CD4-positive, alpha-beta T cell treated with Interleukin-10 for 1 hour (primary cell): Measurements from ENCODE around the gene MND1.

Experiments
- DNase-seq: peaks from one replicate; pipeline ENCODE4 v3.0.0-alpha.2; 2020

MND1 gene, protein sequence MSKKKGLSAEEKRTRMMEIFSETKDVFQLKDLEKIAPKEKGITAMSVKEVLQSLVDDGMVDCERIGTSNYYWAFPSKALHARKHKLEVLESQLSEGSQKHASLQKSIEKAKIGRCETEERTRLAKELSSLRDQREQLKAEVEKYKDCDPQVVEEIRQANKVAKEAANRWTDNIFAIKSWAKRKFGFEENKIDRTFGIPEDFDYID

DNA sequence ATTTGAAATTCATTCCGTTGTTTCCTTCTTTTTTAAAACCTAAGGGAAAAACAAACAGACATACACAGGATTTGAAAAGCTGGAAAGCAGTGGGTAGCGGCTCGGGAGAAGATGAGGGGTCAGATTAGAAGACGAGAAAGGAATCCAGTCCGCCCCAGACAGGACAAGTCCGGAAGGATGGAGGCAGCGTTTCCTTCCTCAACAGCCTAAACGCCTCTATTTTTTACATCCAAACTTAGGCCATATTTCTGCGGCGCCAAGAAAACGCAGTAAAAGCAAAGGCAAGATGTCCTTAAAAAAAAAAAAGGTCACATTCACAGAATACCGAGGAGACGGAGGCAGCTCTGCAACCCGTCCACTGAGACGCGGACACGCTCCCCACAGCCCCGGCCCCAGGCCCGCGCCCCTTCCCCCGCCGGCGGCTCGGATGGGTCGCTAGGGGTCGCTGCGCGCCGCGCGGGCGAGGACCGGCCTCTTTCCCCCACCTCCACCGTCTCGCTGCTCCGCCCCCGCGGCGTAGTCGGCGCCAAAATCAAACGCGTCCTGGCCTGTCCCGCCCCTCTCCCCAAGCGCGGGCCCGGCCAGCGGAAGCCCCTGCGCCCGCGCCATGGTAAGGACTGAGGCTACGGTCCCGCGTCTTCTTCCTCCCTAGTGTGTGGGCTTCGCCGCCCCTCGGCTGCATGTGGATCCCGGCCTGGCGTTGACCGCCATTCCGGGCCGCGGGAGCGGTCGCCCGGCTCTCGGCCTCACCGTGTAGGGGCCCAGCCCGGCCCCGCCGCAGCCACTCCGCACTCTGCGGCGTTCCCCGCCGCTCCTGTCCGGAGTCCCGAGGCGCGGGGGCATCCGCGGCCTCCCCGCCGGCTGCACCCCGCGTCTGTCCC lies at the start of gene MND1:
Gene MND1 (plus strand): TSS at position 558 of the 881 bp plus-strand sequence. CDS start 50 bp downstream, at position 608.
- DNase-seq, result peak; percentile 90

DNA sequence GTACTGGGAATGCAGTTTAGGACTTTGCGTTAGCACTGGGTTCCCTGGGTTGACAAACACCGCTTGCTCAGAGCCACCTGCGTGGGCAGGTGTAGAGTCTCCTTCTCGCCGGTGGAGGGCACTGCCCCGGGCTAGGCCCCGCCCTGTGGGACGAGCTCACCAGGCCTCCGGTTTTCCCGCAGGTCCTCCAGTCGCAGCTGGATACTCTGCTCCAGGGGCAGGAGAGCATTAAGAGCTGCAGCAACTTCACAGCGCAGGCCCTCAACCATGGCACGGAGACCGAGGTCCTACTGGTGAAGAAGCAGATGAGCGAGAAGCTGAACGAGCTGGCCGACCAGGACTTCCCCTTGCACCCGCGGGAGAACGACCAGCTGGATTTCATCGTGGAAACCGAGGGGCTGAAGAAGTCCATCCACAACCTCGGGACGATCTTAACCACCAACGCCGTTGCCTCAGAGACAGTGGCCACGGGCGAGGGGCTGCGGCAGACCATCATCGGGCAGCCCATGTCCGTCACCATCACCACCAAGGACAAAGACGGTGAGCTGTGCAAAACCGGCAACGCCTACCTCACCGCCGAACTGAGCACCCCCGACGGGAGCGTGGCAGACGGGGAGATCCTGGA lies 49.2 kb upstream of the MND1 start:
- no peak for DNase-seq

DNA sequence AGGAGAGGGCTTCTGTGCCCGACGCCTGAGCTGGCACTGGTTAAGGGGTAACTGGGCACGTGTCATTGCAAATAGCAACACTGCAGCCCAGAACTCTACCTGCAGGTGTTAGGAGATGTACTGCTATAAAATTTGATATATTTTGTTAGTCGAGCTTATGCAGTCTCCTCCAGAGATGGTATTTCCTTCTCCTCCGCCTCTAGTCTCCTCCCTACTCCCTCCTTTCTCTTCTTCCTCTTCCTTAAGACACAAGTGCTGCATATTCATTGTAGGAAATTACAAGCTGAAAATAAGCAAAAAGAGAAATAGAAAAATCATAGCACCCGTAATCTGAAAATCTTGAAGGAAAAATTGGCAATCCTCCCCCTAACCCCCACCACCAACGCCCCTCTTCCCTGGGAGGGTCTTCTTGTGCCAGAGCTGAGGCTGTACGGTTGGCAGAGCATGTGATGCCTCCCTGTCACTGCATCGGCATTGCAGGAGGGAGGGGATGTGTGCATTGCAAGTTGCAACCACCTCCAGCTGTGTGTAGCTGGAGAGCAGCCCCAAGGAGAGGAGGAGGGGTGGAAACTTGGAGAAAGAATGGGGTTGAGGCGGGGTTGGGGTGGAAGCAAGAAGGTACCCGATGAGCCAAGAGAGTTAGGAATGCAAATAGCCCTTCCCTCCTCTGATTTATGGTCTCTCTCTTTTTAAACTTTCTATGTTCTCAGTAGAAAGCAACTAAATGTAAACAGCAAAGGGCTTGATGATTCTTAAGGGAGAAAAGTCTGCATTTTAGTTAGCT lies 48.3 kb upstream of the MND1 start:
- DNase-seq, result no peak

DNA sequence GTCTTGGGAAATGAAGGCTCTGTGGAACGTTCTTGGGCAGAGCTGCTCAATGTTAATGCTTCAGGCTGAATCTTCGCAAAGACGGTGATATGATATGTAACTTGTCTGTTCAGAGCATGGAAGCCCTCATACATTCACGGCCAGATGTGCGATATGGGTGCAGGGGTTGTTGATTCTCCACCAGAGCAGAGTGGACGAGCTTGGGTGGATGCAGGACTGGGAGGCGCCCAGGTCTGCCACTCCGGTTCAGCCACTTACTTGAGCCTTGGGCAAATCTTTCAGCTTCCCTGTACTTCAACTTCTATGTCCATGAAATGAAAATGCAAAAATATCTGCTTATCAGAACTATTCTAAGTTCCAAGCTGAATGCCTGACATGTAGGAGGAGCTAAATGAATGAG lies 47.4 kb upstream of the MND1 start:
- no peak for DNase-seq

DNA sequence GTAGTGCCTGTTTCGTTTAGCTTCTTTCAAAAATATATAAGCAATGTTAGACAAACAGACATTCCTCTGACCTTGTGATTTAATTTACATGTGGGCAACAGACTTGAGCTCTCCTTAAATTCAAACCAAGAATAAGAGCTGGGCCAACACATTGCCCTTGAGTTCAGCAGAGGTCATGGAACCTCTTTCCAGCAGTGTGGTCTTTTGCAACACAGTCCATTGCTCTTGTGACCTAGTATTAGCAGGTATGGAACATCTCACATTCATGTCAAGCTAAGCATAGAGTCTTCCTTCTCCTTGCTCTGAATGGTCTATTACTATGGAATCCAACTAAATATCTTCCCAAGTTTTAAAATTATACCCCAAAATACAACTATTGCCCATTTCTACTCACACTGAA lies 33.7 kb upstream of the MND1 start:
- DNase-seq, result no peak

DNA sequence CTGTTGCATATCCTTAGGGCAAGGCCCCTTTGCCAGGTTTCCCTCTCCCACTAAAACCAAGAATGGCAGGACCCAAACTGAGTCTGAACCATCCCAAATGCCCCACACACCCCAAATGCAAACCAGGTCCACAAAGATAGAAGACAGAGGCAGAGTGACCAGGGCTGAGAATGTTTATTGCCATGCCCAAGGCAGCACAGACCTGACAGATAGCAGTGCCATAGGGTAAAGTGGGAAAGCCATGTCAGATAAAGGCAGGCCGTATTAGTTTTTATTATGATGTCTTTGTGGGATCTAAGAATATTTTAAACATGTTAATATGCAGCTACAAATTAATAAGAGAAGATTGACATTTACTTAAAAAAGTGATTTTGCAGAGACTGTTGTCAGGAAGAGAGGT lies 29.6 kb upstream of the MND1 start:
- no peak for DNase-seq

DNA sequence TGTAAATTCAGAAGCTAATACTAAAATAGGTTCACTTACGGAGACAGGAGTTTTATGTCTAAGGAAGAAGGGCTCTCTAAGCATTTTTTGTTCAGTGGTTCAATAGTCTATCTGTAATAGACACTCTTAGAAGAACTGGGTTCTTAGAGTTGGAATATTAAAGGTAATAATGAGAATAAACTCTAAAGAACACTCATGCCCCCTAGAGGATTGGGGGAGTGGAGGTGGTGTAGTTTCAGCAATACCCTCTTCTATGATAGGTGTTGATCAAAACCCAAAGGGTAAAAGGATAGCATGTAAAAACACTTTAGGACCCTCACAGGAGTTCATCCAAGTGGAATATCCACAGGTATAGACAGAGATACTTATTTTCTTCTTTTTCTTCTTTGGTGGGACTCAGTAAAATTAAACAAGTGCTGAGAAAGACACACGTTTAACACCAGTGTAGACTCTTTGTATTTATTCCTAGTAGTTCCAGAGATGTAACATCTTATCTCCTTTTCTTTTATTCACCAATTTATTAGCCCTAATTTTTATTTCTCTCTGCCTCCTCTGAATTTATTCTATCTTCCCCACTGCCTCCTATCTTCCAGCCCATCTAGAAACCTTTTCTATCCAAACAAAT lies 25.7 kb upstream of the MND1 start:
- DNase-seq, result peak; percentile 56

DNA sequence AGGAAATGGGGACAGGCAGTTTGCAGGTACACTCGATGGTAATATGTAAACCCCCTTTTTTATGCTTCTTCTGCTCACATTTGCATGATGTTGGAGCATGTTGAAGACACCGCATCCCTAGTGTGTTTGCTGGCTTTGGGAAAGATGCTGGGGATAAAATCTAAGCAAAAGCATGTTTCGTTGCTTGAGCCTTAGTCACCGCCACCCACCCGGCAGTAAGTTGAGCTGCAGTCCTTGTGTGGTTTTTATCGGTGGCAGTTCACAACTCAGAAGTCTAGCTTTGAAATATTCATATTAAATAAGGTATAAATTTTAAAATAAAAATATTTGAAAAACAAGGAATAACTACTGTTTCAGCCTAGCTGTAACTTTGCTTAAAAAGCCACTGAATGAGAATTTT lies 21.7 kb upstream of the MND1 start:
- DNase-seq, result no peak

DNA sequence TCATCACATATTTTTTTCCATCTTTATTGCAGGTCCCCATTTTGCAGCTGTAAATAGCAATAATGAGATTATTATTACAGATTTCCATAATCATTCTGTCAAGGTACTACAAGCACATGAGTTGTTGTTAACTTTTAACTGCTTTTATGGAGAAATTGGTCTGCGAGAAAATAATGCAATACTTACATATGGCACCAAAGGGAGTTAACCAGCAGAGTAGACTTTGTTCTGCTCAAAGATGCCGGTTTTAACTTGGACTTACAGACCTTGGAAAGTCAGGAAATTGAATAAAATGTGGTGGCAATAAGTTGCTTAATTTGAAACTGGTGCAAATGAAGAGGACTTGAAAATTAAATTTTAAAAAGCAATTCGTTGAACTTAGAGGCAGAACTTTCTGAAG lies 20.4 kb upstream of the MND1 start:
- no peak for DNase-seq

DNA sequence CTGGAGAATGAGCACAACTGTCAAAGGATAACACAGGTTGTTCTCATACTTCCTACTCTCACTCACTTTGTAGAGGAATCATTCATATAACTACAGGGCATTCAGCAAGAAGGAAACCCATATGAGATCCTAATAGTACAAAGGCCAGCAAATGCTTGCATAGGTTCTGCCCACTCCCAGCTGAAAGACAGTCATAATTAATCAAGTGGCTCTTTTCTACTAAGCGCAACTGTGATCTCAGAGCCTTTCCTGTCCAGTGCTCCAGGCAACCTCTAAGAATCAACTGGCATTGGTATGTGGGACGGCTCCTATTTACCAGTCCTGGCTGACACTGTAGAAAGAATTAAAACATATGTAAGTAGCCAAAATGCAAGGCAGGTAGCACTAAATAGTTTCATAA lies 18.9 kb upstream of the MND1 start:
- DNase-seq, result no peak

DNA sequence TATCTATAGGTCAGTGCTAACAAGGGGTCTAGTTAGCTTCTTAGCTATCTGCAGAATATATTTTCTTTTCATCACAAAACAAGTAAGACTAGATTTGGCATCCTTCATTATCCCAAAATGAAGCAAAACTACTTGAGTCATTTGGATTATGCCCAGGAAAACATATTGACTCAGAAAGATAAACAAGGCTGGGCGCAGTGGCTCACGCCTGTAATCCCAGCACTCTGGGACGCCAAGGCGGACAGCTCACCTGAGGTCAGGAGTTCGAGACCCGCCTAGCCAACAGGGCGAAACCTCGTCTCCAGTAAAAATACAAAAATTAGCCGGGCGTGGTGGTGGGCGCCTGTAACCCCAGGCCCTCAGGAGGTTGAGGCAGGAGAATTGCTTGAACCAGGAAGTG lies 18.0 kb upstream of the MND1 start:
- no peak for DNase-seq

DNA sequence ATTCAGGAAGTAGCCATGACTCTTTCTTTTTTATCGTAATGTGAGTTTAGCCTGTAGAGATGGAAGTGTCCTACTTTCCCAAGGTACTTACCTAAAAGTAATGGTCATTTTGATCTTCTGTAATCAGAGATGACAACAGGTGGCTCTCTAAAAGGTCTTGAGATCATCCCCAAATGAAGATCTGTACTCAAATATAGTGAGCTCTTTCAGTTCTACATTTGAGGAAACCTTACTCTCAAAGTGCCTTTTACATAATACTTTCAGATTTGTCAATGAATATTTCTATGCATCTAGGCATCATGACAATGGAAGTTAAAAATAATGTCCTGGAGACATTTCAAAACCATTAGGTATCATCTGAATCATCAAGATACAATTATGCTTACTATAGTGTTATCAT lies 17.2 kb upstream of the MND1 start:
- DNase-seq, result no peak

DNA sequence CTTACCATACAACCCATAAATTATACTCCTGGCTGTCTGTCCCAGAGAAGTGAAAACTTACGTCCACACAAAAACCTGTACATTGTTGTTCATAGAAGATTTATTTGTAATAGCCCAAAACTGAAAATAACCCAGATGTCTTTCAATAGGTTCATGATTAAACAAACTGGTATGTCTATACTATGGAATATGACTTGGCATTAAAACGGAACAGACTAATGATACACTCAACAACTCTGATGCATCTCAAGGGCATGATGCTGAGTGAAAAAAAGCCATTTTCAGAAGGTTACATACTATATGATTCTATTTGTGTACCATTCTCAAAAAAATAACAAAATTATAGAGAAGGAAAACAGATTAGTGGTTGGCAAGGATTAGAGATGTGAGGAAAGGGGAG lies 11.6 kb upstream of the MND1 start:
- no peak for DNase-seq

DNA sequence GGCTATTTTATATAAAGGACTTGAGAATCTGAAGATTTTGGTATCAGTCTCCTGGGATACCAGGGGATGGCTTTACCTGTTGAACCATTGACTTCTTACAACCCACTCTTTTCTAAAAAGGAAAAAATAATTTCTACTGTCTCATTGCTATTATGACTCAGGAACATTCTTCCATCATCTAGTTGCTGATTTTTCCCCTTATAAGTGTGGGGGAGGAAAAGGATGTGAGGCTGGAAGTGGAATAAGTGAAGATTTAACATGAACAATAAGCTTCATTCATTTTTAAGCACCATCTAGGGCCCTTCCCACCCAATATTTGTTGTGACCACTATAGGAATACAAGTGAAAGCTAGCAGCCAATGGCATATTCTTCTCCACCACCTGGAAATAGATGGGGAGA lies 10.6 kb upstream of the MND1 start:
- DNase-seq, result no peak

DNA sequence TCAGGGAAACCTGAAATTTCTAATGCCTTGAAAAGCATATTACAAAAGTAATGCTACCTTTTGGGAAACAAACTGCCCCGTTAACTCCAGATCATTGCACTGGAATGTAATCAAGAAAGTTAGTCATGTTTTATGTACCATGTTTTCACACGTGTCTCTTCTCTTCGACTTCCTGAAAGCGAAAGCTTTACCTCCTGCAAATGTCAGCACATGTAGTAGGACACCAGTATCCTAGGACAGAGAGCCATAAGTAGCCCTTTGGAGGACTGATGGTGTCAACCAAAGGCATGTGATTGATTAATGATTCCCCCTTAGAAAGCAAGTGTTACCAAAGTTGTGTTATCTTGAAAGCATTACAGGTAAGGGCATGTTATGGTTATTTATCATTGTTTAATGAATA lies 8.8 kb upstream of the MND1 start:
- DNase-seq, result no peak

DNA sequence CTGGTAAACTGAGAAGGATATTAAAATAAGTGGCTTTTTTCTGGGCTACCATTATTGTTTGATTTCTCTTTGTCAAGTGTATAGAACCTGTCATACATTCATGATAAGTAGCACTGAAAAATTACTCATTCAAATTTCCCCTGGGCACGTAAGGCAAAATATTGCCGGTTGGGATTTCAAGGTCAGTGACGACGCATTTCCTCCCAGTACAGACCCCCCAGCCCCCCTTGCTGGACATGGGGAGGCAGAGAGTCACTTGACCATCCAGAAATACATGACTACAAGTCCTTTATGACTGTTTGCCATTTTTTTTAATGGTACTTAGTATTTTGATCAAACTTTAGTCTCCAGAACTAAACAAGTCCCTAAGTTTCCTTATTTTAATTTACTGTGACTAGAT lies 6.8 kb upstream of the MND1 start:
- DNase-seq, result no peak

DNA sequence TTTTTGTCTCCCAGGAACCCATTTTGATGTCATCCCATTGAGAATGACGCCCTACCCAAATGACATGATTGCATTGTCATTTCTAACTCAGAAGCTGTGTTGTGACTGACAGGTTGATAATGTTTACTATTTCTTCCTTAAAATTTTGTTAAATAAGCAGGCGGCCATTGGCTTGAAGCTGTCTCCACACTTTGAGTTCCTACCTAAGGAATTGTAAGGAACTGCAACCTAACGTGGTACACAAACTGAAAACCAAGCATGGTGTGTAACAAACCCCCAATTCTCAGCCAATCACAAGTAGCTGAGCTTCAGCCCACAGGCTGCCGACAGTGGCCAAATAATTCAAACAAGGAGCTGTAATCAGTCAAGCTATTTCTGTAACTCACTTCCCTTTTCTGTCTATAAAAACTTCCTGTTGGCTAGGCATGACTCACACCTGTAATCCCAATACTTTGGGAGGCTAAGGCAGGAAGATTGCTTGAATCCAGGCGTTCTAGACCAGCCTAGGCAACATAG lies 2.9 kb upstream of the MND1 start:
- DNase-seq, result no peak

DNA sequence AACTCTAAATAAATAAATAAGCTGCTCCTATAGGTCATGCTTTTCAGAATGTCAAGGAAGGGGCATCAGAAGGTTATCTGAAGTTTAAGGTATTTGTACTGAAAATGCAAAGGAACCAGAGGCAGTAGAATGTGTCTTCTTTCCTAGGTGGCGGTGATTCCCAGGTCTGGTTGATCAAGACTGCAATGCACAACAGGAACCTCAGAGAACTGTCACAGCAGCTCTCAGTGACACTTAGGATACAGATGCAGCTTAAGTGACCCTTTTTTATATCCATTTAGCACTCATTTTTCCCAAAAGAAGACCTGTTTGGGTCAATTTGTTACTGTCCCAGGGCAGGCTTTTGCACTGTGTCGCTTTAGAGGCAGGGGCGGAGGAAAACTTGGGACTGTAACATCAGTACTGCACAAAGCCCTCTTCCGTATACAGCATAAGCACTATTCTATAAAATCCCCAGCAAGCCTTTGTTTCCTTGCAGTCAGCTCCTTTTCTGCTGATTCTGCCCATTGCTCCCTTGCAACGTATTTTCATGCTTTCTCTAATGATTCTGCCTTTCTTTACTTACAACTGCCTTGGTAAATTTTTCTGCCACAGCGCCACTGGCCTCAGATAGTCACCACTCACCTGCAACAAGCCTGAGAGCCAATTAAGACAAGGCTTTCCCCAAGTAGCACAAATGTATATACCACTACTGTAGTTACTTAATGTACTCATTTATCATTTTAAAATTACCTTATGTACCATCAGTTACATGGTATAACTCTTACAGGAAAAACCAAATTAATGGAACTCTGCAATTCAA lies 1.5 kb upstream of the MND1 start:
- DNase-seq, result no peak

DNA sequence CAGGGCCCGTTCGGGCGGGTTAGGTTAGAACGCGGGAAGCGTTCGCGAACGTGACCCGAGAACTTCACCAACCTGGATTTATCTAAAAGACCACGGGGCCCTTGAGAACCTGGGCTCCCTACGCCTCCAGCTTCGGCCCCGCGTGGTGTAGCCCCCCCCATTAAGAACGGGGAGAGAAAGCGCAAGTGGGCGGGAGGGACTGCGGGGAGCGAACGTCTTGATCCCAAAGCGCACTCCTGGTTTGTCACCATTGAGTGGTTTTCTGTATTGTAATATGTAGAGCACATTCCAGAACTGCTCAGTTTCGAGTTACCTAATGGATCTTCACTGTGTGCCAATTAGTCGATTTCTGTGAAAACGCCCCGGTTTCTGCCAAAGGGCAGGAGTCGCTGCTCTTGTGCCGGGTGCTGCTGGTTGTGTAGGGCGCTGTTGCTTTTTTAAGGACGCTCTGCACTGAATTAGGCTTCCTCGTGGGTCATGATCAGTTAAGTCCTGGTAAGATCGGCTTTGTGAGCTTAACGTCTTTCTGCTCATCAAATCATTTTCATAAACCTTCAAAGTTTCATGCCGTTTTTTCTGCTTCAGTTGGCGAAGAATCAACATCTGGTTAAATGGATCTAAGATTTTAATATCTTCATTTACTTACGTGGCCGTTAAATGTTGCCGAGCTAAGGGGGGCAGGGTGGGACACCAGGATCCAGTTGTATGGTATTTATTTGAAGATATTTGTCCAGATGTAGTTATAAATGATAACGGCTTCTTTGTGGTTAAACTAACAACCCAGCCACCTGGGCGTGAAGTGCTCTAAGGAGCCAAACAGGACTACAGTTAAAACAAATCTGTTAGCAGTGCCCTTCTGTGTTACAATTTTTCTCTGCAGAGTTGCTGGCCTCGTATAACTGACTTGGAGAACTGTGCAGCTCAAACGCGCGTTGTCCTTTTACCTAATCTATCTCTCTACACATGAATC lies 809 bp downstream of the MND1 start:
- DNase-seq, result peak; percentile 61

DNA sequence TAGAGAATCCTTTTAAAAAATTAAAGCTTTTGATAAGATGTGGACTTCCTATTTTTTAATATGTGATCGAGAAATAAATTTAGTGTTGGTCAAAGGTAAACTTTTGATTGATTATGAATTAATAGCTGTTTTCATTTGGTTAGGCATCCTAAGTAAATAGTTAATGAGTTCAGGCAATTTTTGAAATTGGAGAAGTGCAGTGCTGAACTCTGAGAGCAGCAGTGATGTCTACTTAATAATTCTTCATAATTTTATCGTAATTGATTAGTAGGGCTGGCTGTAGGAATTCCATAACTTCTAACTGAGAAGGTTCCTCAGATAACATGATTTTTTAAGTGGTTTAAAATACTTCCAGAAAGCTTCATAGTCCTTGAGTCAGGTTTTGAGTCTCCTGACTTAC lies 1.5 kb downstream of the MND1 start:
- DNase-seq, result no peak

DNA sequence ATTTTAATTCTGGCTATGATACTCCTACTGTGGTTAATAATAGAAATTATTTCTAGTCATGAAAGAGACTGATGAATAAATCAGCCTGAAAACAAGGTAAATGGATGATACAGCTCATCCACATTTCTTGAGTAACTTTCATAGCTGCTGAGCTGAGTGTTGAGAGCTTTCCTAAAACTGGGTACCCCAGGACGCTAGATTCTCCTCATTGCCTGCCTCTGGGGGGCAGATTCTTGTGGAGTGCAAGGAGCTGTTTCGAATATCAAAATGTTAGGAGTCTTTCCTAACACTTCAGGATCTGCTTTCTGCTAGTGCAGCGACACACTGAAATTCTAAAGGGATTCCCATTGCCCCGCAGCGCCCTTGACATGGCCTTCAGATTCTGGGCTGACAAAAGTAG lies 2.1 kb downstream of the MND1 start:
- no peak for DNase-seq
